GM20000 (cell line): ENCODE data around the gene ARHGEF37.
A peak's percentile ranks its signal among the peaks of the same experiment; 100 is the strongest.

Experiments
- DNase-seq: peaks from one replicate; pipeline ENCODE4 v3.0.0; 2012; ENCODE audit warnings: low spot score
- TF ChIP-seq, protein P1 (sequence below): IDR thresholded peaks from 2 replicates; pipeline ENCODE4 v1.5.1; 2012; ENCODE audit warnings: mild to moderate bottlenecking, control low read depth; ENCODE audit errors: extremely low read depth, missing control alignments

The ARHGEF37 gene

DNA sequence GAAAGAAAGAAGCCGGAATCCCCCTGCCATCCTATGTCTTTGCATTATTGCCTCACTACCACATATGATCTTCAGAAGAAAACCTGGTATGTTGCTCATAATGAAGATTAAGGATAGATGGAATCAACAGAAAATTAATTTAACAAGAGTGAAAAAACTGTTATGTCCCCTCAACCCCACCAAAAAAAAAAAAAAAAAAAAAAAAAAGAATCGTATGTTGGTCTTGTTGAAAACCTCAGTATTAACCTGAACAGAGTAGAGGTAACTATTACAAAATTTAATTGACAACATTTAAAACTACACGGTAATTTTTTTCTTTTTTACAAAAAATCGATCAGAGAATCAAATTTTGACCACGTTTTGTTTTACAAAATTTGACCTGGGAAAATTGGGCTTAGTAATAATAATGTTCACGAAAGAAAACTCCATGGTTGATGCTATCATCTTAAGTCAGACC is 29.2 kb upstream of the ARHGEF37 start:
- no peak for DNase-seq
- TF ChIP-seq, protein P1, sequence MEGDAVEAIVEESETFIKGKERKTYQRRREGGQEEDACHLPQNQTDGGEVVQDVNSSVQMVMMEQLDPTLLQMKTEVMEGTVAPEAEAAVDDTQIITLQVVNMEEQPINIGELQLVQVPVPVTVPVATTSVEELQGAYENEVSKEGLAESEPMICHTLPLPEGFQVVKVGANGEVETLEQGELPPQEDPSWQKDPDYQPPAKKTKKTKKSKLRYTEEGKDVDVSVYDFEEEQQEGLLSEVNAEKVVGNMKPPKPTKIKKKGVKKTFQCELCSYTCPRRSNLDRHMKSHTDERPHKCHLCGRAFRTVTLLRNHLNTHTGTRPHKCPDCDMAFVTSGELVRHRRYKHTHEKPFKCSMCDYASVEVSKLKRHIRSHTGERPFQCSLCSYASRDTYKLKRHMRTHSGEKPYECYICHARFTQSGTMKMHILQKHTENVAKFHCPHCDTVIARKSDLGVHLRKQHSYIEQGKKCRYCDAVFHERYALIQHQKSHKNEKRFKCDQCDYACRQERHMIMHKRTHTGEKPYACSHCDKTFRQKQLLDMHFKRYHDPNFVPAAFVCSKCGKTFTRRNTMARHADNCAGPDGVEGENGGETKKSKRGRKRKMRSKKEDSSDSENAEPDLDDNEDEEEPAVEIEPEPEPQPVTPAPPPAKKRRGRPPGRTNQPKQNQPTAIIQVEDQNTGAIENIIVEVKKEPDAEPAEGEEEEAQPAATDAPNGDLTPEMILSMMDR: no peak

DNA sequence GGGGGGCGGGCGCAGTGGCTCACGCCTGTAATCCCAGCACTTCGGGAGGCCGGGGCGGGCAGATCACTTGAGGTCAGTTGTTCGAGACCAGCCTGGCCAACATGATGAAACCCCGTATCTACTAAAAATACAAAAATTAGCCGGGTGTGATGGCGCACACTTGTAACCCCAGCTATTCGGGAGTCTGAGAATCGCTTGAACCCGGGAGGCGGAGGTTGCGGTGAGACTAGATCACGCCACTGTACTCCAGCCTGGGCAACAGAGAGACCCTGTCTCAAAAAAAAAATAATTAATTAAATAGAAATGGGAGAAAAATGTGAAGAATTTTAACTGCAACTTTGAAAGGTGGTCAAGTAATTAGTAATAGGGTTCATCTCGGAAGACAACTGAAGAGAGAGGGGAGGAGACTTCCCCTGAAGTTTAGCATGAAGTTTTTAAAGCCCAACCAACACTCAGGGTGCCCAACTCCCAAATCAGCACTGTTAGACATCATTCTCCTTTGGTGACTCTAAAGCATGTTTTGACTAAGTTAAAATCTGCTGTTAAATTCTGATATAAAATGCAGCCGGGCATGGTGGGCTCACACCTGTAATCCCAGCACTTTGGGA is 28.6 kb upstream of the ARHGEF37 start:
- no peak for DNase-seq
- TF ChIP-seq, protein P1: no peak

DNA sequence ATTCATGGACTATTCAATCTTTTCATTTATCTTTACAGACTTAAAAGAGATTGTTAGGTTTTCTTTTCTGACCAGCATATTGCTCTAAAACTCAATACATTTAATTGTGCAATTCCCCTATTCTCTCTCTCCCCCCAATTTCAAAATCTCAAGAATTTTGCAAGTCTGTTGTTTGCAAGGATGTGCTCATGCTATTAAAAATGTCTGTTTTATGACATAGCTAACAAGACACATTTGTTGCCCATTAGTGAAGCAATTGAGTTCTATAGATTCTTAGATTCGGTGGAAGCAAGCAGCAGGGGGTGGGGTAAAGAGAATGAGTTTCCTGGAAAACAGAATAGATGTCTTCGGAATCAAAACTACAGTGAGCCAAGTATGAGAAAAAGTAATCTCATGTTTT is 21.6 kb upstream of the ARHGEF37 start:
- TF ChIP-seq, protein P1: no peak
- DNase-seq: no peak

DNA sequence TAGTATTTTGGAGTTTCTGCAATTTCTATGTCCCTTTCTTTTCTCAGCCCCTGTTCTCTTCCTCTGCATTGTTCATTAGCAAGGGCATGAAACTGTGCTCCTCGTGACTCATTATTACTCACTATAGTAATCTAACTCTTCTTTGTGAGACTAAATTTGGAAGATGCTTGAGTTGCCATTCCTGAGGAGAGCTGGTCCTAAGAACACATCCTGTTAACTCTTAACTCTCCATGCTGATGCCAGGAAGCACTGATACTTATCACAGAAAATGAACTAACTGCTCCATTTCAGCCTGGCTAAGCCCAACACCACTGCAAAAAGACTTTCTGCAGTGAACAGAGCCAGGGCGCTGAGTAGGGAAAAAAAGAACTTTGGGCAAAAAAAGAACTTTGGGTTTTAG is 19.4 kb upstream of the ARHGEF37 start:
- DNase-seq: no peak
- TF ChIP-seq, protein P1: no peak

DNA sequence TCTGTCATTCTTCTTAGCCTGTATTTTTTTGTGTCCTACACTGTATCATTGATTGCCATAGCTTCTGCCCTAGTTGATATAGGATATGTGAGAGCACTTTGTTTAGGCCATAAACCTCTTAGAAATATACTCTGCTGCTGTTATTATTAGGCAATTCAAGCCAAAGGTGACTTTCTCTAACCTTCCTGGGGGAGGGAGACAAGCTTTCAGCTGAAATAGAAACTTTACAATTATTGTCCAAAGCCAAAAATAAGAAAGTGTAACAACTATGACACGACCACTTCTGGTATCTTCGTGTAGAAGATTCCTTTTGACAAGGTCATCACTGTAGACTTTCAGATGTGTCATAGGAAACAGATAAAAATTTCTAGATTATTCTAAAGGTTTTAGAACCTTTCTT is 17.8 kb upstream of the ARHGEF37 start:
- TF ChIP-seq, protein P1: no peak
- DNase-seq: no peak

DNA sequence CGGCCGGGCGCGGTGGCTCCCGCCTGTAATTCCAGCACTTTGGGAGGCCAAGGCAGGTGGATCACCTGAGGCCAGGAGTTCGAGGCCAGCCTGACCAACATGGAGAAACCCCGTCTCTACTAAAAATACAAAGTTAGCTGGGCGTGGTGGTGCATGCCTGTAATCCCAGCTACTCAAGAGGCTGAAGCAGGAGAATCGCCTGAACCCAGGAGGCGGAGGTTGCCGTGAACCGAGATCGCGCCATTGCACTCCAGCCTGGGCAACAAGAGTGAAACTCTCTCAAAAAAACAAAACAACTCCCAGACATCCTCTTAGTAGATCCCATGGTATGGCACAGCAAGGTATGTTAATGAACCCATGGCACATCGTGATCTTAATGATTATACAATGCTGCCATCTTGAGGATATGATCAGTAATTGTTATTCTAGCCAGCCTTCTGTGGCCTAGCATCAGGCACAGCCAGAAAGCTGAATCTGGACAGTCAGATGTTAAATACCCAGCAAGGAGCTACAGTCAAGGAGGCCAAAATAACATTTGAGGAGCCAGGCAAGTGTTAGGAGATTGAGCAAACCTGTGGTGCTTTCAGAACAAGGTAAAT is 16.7 kb upstream of the ARHGEF37 start:
- peak; percentile 67 for DNase-seq
- TF ChIP-seq, protein P1: peak; percentile 18

DNA sequence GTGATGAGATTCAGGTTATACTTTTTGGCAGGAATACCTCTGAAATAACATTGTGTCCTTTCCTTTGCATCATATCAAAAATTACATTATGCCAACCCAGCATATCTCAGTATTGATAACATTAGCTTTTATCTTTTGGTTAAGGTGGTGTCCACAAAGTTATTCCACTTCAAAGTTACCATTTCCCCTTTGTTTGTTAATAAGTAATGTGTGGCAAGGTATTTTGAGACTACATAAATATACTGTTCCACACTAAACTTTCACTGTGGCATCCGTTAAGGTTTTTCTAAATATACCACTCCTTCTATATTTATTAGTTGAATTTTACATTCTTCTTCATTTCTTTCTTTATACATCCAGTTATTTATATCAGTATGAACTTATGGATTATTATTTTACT is 14.1 kb upstream of the ARHGEF37 start:
- no peak for DNase-seq
- TF ChIP-seq, protein P1: no peak
